CD4-positive, alpha-beta T cell treated with Interleukin-15 for 1 hour (primary cell): ENCODE data around the gene MYBBP1A.

Experiments
- DNase-seq: peaks from one replicate; pipeline ENCODE4 v3.0.0-alpha.2; 2020

Gene MYBBP1A

GRCh38 chr17:4514779-4515178, 40.4 kb downstream of the MYBBP1A start:
- no peak for DNase-seq

- no peak for DNase-seq
Observed at GRCh38 chr17:4514206-4514605, 41.0 kb downstream of the MYBBP1A start.

GRCh38 chr17:4513113-4514032, 41.8 kb downstream of the MYBBP1A start:
- DNase-seq = no peak

GRCh38 chr17:4512156-4513112, 42.8 kb downstream of the MYBBP1A start:
- no peak for DNase-seq

- no peak for DNase-seq
Observed at GRCh38 chr17:4511199-4511932, 43.8 kb downstream of the MYBBP1A start.

- DNase-seq = no peak
Observed at GRCh38 chr17:4510618-4510941, 44.6 kb downstream of the MYBBP1A start.

- DNase-seq = no peak
Observed at GRCh38 chr17:4509923-4510617, 45.1 kb downstream of the MYBBP1A start.

- DNase-seq = no peak
Observed at GRCh38 chr17:4509401-4509800, 45.8 kb downstream of the MYBBP1A start.

- no peak for DNase-seq
Observed at GRCh38 chr17:4508207-4508606, 47.0 kb downstream of the MYBBP1A start.

- no peak for DNase-seq
Observed at GRCh38 chr17:4507361-4508111, 47.6 kb downstream of the MYBBP1A start.

GRCh38 chr17:4506892-4507291, 48.3 kb downstream of the MYBBP1A start:
- DNase-seq = no peak

- DNase-seq = no peak
Observed at GRCh38 chr17:4506175-4506813, 48.9 kb downstream of the MYBBP1A start.

GRCh38 chr17:4505187-4505586, 50.0 kb downstream of the MYBBP1A start:
- DNase-seq = no peak

- DNase-seq = no peak
Observed at GRCh38 chr17:4504188-4504587, 51.0 kb downstream of the MYBBP1A start.

GRCh38 chr17:4503283-4504025, 51.7 kb downstream of the MYBBP1A start:
- no peak for DNase-seq

- no peak for DNase-seq
Observed at GRCh38 chr17:4502466-4503154, 52.6 kb downstream of the MYBBP1A start.

GRCh38 chr17:4501295-4501949, 53.8 kb downstream of the MYBBP1A start:
- no peak for DNase-seq

GRCh38 chr17:4500191-4500571, 55.0 kb downstream of the MYBBP1A start:
- DNase-seq = no peak
